NT2/D1 (cell line): ENCODE results near the gene FAM151A.

Experiments used
- DNase-seq: peaks from one replicate; pipeline ENCODE4 v3.0.0-alpha.2; 2011; ENCODE audit warnings: low read depth, low spot score
- H3K27me3 ChIP-seq: 2 replicates; pipeline ENCODE4 v1.6.0; 2011; ENCODE audit warnings: mild to moderate bottlenecking; ENCODE audit not compliant: insufficient read length, insufficient read depth
- H3K36me3 ChIP-seq: 2 replicates; pipeline ENCODE4 v1.6.1; 2011; ENCODE audit warnings: mild to moderate bottlenecking, low read length, mixed read lengths; ENCODE audit not compliant: insufficient read depth, insufficient read length
- H3K4me1 ChIP-seq: 2 replicates; pipeline ENCODE4 v1.5.1; 2011; ENCODE audit not compliant: insufficient read depth, insufficient read length
- H3K4me3 ChIP-seq: 2 replicates; pipeline ENCODE4 v1.5.1; 2011; ENCODE audit warnings: low read depth; ENCODE audit not compliant: insufficient read length
- H3K9ac ChIP-seq: 2 replicates; pipeline ENCODE4 v1.6.0; 2011; ENCODE audit warnings: low read depth; ENCODE audit not compliant: insufficient read length
- H3K9me3 ChIP-seq: 2 replicates; pipeline ENCODE4 v1.5.1; 2011; ENCODE audit warnings: mild to moderate bottlenecking, low read length; ENCODE audit not compliant: insufficient read depth
- SUZ12 ChIP-seq: IDR thresholded peaks from 2 replicates; pipeline ENCODE4 v1.6.1; 2011; ENCODE audit not compliant: insufficient read length, insufficient read depth; ENCODE audit errors: extremely low read depth
- YY1 ChIP-seq: IDR thresholded peaks from 2 replicates; pipeline ENCODE4 v1.6.1; 2011; ENCODE audit not compliant: insufficient read length, insufficient read depth
- ZNF274 ChIP-seq: IDR thresholded peaks from 2 replicates; pipeline ENCODE4 v1.6.1; 2011; ENCODE audit warnings: mild to moderate bottlenecking, low read depth, low read length

FAM151A gene

DNA sequence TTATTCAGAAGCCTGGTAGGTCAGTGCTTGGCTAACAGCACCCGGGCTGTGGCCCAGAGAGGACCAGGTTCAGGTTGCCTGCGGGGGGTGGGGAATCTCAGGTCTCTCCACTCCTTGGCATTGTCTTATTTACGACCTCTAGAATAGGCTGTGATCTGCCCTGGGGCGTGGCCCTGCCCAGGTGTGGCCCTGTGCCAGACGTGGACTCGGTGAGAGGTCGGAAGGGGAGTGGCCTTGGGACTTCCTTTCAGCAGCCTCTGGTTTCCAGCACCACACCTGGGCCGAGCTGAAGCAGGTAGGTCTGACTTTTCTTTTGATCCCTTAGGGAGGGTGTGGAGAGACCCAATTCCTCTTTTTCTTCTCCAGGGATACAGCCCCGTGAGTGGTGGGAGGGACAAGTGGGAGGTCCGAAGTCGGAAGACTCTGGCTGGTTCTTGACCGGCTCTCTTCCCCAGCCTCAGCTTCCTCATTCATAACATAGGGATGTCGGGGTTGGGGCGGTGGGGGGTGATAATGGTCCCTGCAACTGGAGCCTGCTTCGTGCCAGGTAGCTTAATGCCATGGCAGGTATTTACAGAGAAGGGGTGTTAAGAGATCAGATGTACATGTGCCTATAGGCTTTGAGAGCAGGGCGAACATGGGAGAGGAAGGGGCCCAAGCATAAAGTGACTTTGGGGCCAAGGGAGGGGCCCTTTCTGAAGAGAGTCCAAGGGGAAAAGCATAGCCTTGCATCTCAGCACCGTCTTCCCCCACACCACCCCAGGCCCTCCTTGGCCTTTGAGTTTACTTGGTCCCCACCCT is 58.8 kb downstream of the FAM151A start:
- no peak for DNase-seq
- Histone ChIP-seq H3K36me3 (no peaks in the 10 kb centered on the region), H3K9me3 (peaks cover 7% of the 10 kb centered on the region; the same call in 1 of the 2 replicates), H3K9ac (no peak overlapping the region), H3K27me3 (no peaks in the 10 kb centered on the region), H3K4me1 (peaks cover 17% of the 10 kb centered on the region), H3K4me3 (no peak overlapping the region)
- TF ChIP-seq YY1 (no peak), ZNF274 (no peak), SUZ12 (no peak)

DNA sequence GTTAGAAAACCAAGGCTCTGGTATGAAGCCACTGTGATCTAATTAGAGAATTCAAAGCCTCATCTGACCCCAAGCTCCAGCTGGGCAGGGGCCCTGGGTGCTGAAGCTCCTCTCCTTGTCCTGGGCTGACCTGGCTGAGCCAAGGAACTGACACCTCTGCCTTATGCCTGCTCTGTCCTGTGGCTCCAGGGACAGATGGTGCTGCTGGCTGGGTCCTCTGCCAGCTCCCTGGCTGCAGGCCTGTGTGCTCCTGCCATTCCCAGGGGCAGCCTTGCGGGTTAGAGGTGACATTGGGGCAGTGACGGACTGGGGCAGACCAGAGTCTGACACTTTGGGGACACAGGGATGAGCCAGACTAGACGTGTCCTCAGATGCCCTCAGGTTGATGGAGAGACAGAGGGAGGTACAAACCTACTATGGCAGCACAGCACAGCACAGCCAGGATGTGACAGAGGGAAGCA is 63.5 kb downstream of the FAM151A start:
- H3K27me3 ChIP-seq: no peaks in the 10 kb centered on the region
- DNase-seq: no peak
- TF ChIP-seq YY1 (no peak), ZNF274 (no peak), SUZ12 (no peak)
- H3K9ac ChIP-seq: no peak overlapping the region
- peaks cover 11% of the 10 kb centered on the region for H3K4me1 ChIP-seq
- H3K36me3 ChIP-seq: no peaks in the 10 kb centered on the region
- no peak overlapping the region for H3K4me3 ChIP-seq
- H3K9me3 ChIP-seq: peaks cover 10% of the 10 kb centered on the region; the same call in 1 of the 2 replicates
